RKO (cell line): ENCODE results near the gene UBAC2.
A peak's percentile ranks its signal among the peaks of the same experiment; 100 is the strongest.

Source experiments
- DNase-seq: peaks from one replicate; pipeline ENCODE4 v3.0.0-alpha.2; 2016; ENCODE audit warnings: low spot score

Gene UBAC2

DNA sequence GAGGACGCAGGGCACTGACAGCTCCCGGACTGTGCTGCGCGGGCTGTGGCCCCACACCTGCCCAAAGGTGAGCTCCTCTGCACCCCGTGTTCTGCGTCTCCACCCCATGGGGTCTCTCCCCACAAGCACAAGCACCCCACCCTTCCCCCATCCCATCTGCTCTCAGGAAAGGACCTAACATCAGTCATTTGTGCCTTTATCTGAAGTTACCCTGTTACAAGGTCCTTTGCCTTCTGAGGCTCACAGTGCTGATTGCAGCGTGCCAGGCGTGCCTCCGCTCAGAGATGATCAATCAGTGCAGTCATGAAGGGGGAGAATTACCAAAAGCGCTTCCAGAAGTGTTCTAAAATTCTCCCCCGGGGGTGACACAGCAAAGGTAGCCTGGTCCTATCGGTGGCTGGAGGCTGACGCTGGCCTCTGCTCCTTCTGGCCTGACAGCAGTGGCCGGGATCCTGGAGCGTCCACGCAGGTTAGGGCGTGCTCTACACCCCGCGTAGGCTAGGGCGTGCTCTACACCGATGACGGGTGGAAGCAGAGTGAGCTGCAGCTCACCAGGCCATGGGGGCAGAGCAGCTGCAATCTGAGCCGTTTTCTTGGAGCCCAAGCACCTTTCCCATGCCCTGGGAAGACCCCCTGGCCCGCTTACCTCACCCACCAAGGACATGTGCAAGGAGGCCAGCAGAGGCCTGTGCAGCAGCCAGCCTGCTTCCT lies 215.9 kb downstream of the UBAC2 start:
- no peak for DNase-seq

DNA sequence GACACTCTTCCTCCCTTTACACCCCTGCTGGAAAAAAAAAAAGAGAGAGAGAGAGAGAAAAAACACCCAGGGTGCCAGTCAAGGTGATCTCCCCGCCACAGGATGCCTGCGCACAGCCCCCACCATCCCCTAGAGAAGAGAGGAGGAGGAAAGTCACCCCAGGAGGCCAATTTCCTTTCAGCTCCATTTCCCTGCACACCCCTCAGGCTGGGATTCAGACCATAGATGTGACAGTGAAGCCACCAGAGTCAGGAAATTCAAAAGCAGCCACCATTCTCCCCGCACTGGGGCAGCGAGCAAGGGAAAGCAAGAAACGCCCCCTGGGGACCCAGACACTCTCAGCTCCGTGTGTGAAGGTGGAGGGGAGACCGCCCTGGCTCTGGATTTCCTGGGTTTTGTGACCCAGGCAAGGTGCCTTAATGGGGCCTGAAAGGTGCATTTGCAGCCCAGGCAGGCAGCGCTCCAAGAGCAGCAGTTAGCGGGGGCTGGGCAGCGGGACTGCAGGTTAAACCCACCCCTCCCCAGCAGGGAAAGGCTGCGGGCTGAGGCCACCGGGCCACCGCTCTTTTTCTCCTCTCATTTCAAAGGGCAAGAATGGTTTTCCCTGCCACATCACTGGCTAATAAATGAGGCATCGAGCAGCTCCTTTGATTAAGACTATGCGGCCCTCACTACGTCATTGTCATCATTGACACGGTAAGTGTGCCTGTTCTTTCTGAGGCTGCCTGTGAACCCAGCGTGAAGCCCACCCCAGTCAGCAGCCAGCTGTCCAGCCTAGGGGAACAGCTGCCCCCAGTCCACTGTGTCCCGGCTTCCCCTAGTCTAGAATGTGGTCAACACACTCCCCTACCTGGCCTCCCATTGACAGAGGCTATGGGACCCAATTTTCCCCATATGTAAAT lies 216.8 kb downstream of the UBAC2 start:
- DNase-seq, result no peak

DNA sequence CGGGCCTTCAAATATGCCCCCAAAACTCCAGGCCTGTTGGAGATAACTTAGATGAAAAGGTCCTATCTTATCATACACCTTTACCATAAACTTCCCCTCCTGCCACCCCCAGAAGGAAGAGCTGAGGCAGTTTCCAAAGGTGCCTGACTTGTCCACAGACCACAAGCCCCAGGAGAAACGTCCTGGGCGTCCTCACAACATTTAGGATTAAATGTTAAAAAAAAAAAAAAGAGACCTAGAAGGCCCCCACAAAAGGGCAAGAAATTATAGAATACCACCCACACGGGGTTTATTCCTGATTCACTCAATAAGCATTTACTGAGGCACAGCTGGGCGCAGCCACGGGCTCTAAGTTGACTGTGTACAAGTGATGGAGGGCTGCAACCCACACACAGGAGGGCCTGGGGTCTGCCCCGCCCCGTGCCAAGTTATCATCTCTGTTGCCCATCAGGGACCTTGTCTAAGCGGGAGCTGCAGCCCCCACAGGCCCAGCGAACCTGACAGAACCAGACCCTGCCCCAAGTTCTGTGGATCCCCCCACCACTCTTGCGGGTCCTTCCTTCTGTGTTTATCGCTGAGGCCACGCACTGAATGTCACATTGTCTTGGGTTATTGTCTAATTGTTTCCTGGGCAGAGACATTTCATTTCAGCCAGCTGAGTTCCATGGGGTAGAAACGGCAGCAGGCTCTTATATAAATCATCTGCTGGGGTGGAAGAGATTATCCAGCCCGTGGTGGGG lies 217.6 kb downstream of the UBAC2 start:
- DNase-seq, result no peak

DNA sequence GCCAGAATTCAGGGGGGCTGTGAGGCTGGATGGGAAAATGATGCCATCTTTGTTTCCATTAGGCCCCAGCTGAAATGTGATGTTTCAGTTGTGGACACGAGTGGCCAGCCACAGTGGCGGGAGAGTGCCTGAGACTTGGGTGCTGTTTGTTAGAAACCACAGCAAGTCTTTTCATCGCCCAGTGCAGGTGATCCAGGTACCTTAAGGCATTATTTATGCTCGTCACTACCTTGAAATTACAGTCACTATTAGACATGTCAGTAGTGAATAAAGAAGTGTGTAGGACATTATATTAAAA lies 218.1 kb downstream of the UBAC2 start:
- DNase-seq, result no peak

DNA sequence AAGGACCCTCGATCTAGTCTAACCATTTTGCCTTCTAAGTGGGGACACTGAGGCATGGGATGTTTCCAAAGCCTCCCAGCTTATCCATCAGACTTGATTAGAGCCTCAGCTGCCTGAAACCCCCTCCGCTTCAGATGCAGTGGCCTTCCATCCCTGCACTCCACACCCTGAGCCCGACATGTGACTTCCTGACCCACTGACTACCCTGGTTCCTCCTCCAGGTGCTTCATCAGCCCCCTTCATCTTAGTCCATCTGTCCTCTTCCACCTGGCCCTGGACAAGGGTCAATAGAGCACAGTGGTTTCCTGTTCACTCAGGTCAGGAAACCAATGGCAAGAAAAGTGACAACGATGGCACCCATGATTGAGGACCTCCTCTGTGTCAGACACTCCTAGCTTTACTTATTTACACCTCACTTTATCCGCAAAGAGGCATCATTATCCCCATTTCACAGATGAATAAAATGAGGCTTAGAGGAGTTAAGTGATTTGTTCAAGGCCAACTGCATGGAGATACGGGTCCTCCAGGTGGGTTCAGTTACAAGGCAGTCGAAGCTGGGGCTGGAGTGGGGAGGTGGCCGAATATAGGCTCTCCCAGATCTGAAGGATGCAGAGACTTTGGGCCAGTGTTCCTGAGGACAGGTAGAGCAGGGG lies 219.1 kb downstream of the UBAC2 start:
- no peak for DNase-seq

DNA sequence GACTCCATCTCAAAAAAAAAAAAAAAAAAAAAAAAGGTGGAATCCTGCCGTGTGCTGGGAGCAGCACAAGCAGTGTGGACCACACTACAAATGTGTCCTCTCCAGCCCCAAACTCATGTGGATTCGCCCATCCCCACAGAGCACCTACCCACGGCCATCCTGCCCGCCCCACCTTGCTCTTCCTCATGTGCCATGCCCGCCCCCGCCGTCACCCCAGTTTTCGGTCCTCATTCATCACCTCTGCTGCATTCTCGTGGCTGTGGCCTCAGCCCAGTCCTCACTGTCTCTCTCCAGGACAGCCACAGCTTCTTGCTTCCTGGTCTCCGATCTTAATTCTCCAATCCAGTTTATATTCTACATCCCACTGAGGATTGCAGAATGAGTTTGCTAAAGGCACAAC lies 220.6 kb downstream of the UBAC2 start:
- no peak for DNase-seq

DNA sequence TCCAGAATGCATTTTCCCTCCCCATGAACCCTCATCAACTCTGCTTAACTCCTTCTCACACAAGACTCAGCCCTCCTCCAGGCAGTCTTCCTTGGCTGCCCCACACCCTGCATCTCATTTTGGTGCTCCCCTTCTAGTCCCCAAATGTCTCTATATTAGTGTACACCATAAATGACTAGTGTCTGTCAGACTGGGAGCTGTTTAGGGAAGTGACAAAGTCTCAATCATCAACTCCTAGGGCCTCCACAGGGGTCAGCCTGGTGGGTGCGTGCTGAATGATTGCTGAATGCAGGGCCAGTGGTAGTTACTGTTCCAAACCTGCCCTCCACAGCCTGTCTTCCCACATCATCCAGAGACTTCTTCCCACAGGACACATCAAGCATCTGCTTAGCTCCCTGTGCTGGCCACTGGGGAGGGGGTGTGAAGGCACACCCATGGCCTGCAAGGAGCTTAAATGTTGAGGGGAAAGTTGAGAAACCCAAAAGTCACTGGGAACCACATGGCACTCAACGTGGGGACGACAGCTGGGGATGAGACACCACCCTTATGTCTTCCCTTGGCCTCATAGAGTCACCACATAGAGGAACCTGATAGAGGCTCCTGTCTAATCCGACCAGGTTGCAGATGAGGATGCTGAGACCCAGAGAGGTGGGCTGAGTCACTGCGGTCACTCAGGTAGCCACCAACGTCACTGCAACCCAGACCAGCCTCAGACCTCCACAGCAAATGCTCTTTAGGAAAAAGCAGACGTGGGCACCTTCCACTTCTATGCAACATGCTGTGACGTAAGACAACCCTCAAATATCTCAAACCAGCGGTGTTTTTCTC lies 221.3 kb downstream of the UBAC2 start:
- DNase-seq, result no peak

DNA sequence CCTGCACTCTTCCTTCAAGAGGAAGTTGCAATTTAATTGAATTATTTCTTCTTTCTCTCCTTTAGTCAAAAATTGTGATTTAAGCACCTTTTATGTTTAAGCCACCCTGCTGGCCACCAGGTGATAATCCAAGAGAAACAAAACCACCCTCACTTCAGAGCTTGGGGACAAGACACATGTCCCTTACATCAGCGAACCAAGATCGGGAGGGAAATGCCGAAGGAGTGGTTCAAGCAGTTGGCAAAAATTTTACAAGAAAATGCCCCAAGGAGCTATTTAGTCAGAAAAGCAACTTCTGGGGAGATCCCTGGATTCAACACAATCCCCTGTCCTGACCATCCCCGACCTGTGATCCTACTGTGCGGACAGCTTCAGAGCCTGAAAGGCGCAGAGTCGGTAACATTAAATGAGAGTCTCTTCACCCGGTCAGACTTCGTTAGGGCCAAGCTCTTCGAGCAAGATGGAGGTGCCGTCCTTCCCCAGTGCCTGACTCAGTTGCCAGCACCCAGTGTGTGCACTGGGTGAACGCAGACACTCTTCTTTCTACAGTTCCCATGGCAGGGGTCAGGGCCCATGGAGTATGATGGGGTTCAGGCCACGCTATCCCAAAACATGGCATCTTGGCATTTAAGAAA lies 222.0 kb downstream of the UBAC2 start:
- DNase-seq, result no peak

DNA sequence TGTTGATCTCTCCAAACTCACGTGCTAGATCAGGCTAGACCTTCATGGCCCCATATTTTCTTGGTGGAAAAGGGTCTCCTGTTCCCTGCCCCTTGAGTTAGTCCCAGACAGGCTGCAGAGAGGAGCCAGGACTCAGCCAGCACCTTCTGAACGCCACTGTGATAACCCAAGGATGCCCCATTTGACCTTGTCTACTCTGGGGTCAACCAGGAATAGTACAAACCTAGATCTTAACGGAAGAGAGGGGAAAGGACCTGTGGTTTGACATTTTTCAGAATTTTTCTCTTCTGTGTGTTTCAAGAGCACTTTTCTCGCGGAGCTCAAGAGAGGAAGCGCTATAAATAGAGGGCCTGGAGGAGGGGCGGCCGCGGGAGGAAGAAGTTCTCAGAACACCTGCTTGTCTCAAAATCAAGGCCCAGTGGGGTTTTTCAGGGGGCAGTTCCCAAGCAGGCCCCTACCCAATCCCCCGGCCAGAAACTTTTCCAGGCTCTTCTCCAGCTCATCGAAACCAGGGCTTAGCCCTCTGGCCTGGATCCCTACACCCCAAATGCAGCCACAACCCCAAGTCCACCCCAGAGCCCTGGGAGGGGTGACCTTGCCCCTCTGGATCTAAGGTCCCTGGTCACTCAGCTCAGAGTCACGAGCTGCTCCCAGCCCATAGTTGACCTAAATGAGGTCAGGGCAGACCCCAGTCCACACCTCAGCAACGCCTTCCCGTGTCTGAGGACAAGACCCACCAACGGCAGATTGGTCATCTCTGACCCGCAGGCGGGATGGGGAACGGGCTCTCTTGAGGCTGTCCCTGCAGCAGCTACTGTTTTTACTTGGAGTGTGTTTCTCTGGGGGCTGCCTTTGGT lies 225.1 kb downstream of the UBAC2 start:
- DNase-seq, result no peak

DNA sequence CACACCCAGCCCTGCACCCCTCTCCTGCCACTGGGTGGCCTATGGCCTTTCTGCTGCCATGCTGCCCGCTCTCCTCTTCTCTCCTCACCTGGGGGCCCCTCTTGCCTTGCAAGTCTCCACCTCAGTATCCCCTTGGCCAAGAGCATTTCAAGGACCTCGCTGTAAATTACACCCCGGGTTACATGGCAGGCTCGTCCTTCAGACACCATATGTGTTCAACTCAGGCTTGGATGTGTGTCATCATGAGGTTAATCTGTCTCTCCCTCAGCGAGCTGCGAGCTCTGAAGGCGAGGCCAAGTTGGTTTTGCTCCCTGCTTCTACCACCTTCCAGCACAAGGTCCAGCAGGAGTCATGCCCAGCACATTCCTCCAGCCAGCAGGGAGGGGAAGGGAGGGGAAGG lies 225.8 kb downstream of the UBAC2 start:
- no peak for DNase-seq

DNA sequence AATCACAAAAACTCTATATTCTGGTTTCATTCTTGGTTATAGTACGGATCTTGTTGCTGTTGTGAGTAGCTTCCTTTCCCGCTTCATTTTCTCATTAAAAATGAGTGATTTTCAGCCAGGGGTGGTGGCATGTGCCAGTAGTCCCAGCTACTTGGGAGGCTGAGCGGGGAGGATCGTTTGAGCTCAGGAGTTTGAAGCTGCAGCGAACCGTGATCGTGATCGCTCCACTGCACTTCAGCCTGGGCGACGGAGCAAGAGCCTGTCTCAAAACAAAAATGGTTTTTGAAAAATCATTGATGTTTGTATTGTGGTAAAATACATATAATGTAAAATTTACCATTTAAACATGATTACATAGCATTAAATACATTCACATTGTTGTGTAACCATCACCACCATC lies 229.0 kb downstream of the UBAC2 start:
- no peak for DNase-seq

DNA sequence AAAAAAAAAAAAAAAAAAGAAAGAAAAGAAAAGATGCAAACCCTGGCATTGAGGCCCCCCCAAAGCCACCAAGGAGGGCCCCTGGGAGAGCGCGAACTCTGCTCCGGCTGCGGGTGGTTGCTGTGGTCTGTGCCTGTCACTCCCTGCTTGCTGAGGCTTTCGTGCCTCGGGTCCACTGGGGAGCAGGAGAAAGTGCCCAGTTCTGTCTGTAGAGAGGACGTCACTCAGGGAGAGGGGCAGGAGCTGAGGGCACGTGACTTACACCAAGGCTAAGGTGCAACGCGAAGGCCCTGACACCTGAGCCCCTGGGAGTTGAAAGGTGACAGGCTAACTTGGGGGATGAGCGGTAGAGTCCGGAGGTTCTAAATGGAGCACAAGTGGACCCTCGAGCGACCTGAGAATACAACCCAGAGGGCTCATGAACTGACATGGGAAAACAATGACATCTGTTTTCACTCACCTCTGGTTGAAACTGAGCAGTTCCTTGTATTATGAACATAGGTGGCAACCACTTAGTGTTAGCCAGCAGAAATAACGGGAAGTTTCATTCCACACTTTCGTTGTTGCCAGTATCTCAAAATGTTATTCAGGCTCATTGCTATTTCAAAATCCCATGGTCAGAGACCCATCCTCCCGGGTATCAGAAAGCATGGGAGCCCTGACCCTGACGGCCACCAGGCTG lies 231.4 kb downstream of the UBAC2 start:
- no peak for DNase-seq

DNA sequence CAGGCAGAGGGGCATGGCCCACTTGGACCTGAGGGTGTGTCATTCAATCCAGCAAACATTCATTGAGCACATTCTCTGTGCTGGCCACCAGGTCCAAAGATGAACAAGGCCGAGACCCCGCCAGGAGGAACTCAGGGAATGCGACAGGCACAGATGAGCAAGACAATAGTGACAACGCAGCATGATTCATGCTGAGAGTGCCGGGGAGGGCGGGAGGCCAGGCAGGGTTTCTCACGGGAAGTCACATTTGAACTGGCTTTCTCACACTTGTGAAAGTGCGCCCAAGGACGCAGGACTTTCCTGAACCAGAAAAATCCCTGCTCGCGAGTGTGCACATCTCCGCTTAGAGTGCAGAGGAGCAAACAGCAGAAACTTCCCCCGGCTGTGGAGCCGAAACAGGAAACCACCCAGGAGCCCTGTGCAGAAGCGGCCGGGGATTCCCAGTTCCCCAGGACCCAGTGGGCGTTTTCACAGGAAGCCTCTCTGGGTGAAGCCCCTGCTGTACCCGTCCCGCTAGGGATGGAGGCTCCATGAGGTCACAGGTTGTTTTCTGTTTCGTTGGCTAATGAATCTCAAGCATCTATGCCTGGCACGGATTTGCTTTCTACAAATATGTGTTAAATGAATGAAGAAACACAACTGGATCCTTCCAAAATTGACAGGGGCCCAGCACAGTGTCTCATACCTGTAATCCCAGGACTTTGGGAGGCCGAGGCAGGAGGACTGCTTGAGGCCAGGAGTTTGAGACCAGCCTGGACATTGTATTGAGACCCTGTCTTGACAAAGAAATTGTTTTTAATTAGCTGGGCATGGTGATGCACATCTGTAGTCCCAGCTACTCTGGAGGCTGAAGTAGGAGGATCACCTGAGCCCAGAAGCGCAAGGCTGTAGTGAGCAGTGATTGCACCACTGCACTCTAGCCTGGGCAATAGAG lies 232.2 kb downstream of the UBAC2 start:
- peak; percentile 79 for DNase-seq

DNA sequence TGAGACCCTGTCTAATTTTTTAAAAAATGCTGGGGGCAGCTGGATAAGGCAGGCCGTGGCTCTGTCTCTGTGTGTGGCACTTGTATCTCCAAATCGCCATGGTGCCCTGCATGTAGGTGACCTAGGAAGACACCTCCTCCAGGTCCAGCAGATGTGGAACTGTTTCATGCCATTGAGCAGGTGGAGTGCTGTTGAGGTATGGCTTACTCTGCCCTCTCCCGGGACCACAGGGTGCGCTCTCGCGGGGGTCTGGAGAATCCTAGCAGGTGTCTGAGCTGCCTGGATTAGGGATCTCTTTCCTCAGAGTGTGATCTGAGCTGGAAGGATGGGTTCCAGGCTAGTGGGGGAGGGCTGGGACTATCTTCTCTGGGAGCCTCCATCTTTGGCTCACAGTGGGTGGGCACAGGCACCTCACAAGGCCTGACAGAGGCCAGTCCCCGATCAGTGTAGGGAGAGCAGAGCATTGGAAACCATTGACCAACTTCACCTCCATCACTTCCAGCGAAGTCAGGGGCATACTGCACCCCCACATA lies 233.0 kb downstream of the UBAC2 start:
- no peak for DNase-seq

DNA sequence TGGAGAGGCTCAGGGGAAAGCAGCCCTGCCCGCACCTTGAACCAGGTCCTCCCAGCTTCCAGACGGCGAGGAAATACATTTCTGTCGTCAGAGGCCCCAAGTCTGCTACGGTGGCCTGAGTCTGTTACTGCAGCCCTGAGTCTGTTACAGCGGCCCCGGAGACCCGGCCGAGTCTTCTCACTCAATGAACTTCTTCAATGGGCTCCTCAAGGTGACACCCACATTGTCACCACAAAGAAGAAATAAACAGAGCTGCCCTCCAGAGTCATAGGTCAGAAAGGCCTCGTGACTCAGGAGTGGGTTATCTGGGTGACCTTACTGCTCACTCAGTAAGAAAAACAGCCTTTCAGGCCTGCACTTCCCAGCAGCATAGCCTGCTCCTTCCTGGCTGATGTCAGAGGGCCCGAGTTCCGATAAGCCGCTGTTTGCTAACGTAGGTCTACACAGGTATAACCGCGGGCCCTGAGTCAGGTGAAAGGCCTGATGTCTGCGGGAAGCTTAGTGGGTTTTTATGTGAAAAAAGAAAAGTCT lies 233.7 kb downstream of the UBAC2 start:
- no peak for DNase-seq

DNA sequence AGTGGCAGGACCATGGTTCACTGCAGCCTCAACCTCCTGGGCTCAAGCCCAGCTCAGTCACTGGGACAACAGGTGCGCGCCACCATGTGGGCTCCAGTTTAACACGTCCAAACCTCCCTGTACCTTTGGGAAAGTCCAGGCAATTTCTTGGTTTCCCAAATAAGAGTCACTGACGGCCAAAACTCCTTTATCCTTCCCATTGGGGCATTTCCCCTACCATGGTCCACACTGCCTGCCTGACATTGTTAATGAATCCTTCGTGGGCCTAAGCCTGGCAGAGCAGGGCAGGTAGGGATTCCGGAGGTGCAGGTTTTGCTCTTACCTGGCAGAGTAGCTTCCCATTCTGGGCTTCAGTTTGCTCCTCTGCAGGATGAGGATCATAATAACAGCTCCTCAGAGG lies 234.5 kb downstream of the UBAC2 start:
- DNase-seq, result no peak

DNA sequence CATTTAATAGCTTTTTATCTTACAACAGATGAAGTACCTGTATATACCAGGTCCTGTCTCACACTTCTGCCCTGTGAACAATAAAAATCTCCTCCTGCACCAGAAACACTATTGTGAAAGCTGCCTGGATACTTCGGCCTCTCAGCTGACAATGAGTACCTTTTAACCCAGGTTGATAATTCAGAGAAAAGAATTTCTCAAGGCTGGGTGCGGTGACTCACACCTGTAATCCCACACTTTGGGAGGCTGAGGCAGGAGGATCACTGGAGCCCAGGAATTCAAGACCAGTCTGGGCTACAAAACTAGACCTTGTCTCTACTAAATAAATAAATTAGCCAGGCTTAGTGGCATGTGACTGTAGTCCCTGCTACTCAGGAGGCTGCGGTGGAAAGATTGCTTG lies 235.3 kb downstream of the UBAC2 start:
- DNase-seq, result no peak
